ENCODE results near the gene OR2V2. TPM values are rescaled to one million over a fixed set of nuclear protein-coding genes. Genes with fewer than 3 reads are reported as not detected.
"Not testable (repeated sequence)": the region's sequence is repeated elsewhere in the genome, so short reads cannot be mapped to it uniquely, and the experiment has no call there.

Gene OR2V2
- total RNA-seq, 1 donor from 2014 or later, result not detected

DNA sequence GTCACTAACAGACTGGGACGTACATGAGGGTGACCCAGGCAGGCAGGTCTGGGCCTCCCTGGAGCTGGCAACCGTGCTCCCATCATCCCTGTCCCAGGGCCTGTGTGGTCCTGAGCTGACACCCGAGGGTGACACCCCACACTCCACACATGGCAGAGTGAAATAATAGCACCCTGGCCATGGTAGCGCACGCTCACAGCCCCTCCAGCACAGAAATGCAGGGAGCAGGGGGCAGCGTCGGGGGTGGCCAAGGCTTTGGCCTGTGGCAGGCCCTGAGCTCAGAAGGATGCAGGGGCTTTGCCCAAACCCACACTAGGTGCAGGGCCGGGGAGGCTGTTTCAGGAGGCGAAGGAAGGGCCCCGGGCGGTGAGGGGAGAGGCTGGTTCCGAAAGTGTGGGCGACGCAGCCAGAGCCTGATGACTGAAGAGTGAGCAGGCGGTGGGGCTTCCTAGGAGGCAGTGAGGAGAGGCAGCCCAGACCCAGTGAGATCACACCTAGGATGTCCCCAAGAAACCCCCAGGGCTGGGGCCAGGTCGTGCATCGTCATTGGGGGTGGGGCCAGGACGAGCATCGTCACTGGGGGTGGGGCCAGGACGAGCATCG lies 12.9 kb downstream of the OR2V2 start:
- Mint-ChIP-seq H3K4me3 (ENCODE audit: unreplicated experiment) (no peak overlapping the region), H3K27me3 (ENCODE audit: low read depth, unreplicated experiment) (peaks cover 32% of the 10 kb centered on the region), H3K4me1 (ENCODE audit: low read depth, unreplicated experiment) (no peaks in the 10 kb centered on the region), H3K9me3 (ENCODE audit: unreplicated experiment) (peaks cover 5% of the 10 kb centered on the region), H3K27ac (ENCODE audit: unreplicated experiment) (no peak overlapping the region), H3K36me3 (ENCODE audit: low read depth, unreplicated experiment) (no peaks in the 10 kb centered on the region)
- H3K79me2 ChIP-seq (ENCODE audit: insufficient read depth, low read length), result no peaks in the 10 kb centered on the region
- no peaks in the 10 kb centered on the region for H3K9me3 ChIP-seq (ENCODE audit: insufficient read depth, low read depth, low read length)
- H3K27ac ChIP-seq (ENCODE audit: low read depth, low read length), result peak overlapping the region; percentile 50
- H3K4me3 ChIP-seq (ENCODE audit: insufficient read depth, low read depth, low read length), result no peak overlapping the region
- no peaks in the 10 kb centered on the region for H3K36me3 ChIP-seq (ENCODE audit: insufficient read depth, low read length)
- peak overlapping the region; percentile 47 for H3K9ac ChIP-seq (ENCODE audit: low read length)
- H3K4me2 ChIP-seq (ENCODE audit: low read length), result peak overlapping the region; percentile 68
- TF ChIP-seq, protein P1, sequence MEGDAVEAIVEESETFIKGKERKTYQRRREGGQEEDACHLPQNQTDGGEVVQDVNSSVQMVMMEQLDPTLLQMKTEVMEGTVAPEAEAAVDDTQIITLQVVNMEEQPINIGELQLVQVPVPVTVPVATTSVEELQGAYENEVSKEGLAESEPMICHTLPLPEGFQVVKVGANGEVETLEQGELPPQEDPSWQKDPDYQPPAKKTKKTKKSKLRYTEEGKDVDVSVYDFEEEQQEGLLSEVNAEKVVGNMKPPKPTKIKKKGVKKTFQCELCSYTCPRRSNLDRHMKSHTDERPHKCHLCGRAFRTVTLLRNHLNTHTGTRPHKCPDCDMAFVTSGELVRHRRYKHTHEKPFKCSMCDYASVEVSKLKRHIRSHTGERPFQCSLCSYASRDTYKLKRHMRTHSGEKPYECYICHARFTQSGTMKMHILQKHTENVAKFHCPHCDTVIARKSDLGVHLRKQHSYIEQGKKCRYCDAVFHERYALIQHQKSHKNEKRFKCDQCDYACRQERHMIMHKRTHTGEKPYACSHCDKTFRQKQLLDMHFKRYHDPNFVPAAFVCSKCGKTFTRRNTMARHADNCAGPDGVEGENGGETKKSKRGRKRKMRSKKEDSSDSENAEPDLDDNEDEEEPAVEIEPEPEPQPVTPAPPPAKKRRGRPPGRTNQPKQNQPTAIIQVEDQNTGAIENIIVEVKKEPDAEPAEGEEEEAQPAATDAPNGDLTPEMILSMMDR (IDR thresholded peaks at IDR 0.05; ENCODE audit: insufficient read depth, low read depth, low read length), result no peak
- no peak for TF ChIP-seq EZH2 (IDR thresholded peaks at IDR 0.05; ENCODE audit: insufficient read depth, low read length)
- peak; percentile 43 for DNase-seq (ENCODE audit: low read depth)
- H3K4me1 ChIP-seq (ENCODE audit: insufficient read depth, low read length), result peaks cover 8% of the 10 kb centered on the region
- no peaks in the 10 kb centered on the region for H4K20me1 ChIP-seq (ENCODE audit: insufficient read depth, low read length)
- H2AFZ ChIP-seq (ENCODE audit: low read depth, low read length), result peak overlapping the region; percentile 86
- H3K27me3 ChIP-seq (ENCODE audit: insufficient read depth, low read length), result peaks cover 2% of the 10 kb centered on the region
- FAIRE-seq, result no peak

GRCh38 chr5:181160755-181161533 lies 13.6 kb downstream of the OR2V2 start:
- H3K4me1 Mint-ChIP-seq (ENCODE audit: low read depth, unreplicated experiment), result not testable (repeated sequence)
- H3K27ac Mint-ChIP-seq (ENCODE audit: unreplicated experiment), result peak overlapping the region; percentile 87

GRCh38 chr5:181161534-181162175 lies 14.3 kb downstream of the OR2V2 start:
- no peaks in the 10 kb centered on the region for H3K4me1 Mint-ChIP-seq (ENCODE audit: low read depth, unreplicated experiment)
- peak overlapping the region; percentile 25 for H3K4me3 ChIP-seq (ENCODE audit: insufficient read depth, low read depth, low read length)
- peak overlapping the region; percentile 87 for H3K27ac Mint-ChIP-seq (ENCODE audit: unreplicated experiment)
- H3K9ac ChIP-seq (ENCODE audit: low read length), result no peak overlapping the region
- H3K27ac ChIP-seq (ENCODE audit: low read depth, low read length), result no peak overlapping the region
- H3K4me1 ChIP-seq (ENCODE audit: insufficient read depth, low read length), result peaks cover 8% of the 10 kb centered on the region
- no peaks in the 10 kb centered on the region for H3K36me3 ChIP-seq (ENCODE audit: insufficient read depth, low read length)
- H3K27me3 ChIP-seq (ENCODE audit: insufficient read depth, low read length), result peaks cover 2% of the 10 kb centered on the region
- TF ChIP-seq, protein P1 (IDR thresholded peaks at IDR 0.05; ENCODE audit: insufficient read depth, low read depth, low read length), result no peak
- no peak for TF ChIP-seq EZH2 (IDR thresholded peaks at IDR 0.05; ENCODE audit: insufficient read depth, low read length)
- H3K36me3 Mint-ChIP-seq (ENCODE audit: low read depth, unreplicated experiment), result no peaks in the 10 kb centered on the region
- H3K79me2 ChIP-seq (ENCODE audit: insufficient read depth, low read length), result no peaks in the 10 kb centered on the region
- FAIRE-seq (no peak), DNase-seq (ENCODE audit: low read depth) (no peak)
- H4K20me1 ChIP-seq (ENCODE audit: insufficient read depth, low read length), result no peaks in the 10 kb centered on the region
- no peaks in the 10 kb centered on the region for H3K9me3 ChIP-seq (ENCODE audit: insufficient read depth, low read depth, low read length)
- H3K27me3 Mint-ChIP-seq (ENCODE audit: low read depth, unreplicated experiment), result peaks cover 22% of the 10 kb centered on the region
- peaks cover 2% of the 10 kb centered on the region for H3K9me3 Mint-ChIP-seq (ENCODE audit: unreplicated experiment)
- no peak overlapping the region for H3K4me3 Mint-ChIP-seq (ENCODE audit: unreplicated experiment)
- H3K4me2 ChIP-seq (ENCODE audit: low read length), result peak overlapping the region; percentile 68
- H2AFZ ChIP-seq (ENCODE audit: low read depth, low read length), result peak overlapping the region; percentile 62

More at GRCh38 chr5:181160755-181161533, 13.6 kb downstream of the OR2V2 start:
- Histone ChIP-seq H2AFZ (ENCODE audit: low read depth, low read length) (peak overlapping the region; percentile 62), H3K4me3 (ENCODE audit: insufficient read depth, low read depth, low read length) (peak overlapping the region; percentile 25), H3K4me2 (ENCODE audit: low read length) (peak overlapping the region; percentile 68)
- H3K79me2 ChIP-seq (ENCODE audit: insufficient read depth, low read length); H3K27me3 ChIP-seq (ENCODE audit: insufficient read depth, low read length); H3K27ac ChIP-seq (ENCODE audit: low read depth, low read length); H3K4me1 ChIP-seq (ENCODE audit: insufficient read depth, low read length); H3K36me3 ChIP-seq (ENCODE audit: insufficient read depth, low read length); H4K20me1 ChIP-seq (ENCODE audit: insufficient read depth, low read length); H3K9ac ChIP-seq (ENCODE audit: low read length); H3K36me3 Mint-ChIP-seq (ENCODE audit: low read depth, unreplicated experiment); H3K9me3 ChIP-seq (ENCODE audit: insufficient read depth, low read depth, low read length); H3K9me3 Mint-ChIP-seq (ENCODE audit: unreplicated experiment); H3K4me3 Mint-ChIP-seq (ENCODE audit: unreplicated experiment); FAIRE-seq: not testable (repeated sequence)
- DNase-seq (ENCODE audit: low read depth), result peak; percentile 65
- H3K27me3 Mint-ChIP-seq (ENCODE audit: low read depth, unreplicated experiment), result peaks cover 26% of the 10 kb centered on the region
